Activated CD4-positive, alpha-beta T cell treated with anti-CD3 and anti-CD28 coated beads, Interleukin-2, amount 10 ng/mL, durations not matched to agents 24 days and 14 days (primary cell): ENCODE data around the gene SF3B6. TPM values are rescaled to one million over a fixed set of nuclear protein-coding genes. Genes with fewer than 3 reads are reported as not detected.
"Not testable (repeated sequence)": the region's sequence is repeated elsewhere in the genome, so short reads cannot be mapped to it uniquely, and the experiment has no call there.

ENCODE experiments used
- DNase-seq: peaks from one replicate; pipeline ENCODE4 v3.0.0; 2022
- H3K27ac Mint-ChIP-seq: one replicate; pipeline ENCODE4 v1.8.0; 2022; ENCODE audit warnings: mild to moderate bottlenecking, mixed read lengths
- H3K27me3 Mint-ChIP-seq: one replicate; pipeline ENCODE4 v1.8.0; 2022; ENCODE audit warnings: mixed read lengths
- H3K36me3 Mint-ChIP-seq: one replicate; pipeline ENCODE4 v1.8.0; 2022; ENCODE audit warnings: low read depth, mild to moderate bottlenecking, mixed read lengths
- H3K4me1 Mint-ChIP-seq: one replicate; pipeline ENCODE4 v1.8.0; 2021; ENCODE audit warnings: mixed read lengths
- H3K4me3 Mint-ChIP-seq: one replicate; pipeline ENCODE4 v1.8.0; 2022; ENCODE audit warnings: mild to moderate bottlenecking, moderate library complexity, mixed read lengths
- H3K9me3 Mint-ChIP-seq: one replicate; pipeline ENCODE4 v1.8.0; 2021; ENCODE audit warnings: mixed read lengths
- intact Hi-C: fragments of 100-400 bp; cut with micrococcal nuclease; formaldehyde crosslinking; loops from one replicate; pipeline ENCODE4 v1.15.1; 2023
- total RNA-seq: library from RNA; stranded (reverse); gene quantifications from 2 replicates; pipeline ENCODE4 v1.2.3, GENCODE V29; 2022

SF3B6 gene
- total RNA-seq, 1 donor from 2014 or later, result 143 TPM

DNA sequence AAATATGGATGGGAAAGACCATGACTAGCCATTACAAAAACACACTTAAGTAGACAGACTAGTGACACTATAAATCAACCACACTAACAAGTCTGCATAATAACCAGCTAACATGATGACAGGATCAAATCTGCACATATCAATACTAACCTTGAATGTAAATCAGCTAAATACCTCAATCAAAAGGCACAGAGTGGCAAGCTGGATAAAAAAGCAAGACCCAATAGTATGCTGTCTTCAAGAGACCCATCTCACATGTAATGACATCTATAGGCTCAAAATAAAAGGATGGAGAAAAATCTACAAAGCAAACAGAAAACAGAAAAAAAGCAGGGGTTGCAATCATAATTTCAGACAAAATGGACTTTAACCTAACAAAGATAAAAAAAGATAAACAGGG is 30.7 kb upstream of the SF3B6 start:
- Mint-ChIP-seq H3K27me3 (peaks cover 6% of the 10 kb centered on the region), H3K4me3 (no peak overlapping the region), H3K27ac (no peak overlapping the region), H3K4me1 (no peaks in the 10 kb centered on the region), H3K36me3 (no peaks in the 10 kb centered on the region), H3K9me3 (peaks cover 30% of the 10 kb centered on the region)
- DNase-seq, result no peak
- intact Hi-C loops, result no loop called here

DNA sequence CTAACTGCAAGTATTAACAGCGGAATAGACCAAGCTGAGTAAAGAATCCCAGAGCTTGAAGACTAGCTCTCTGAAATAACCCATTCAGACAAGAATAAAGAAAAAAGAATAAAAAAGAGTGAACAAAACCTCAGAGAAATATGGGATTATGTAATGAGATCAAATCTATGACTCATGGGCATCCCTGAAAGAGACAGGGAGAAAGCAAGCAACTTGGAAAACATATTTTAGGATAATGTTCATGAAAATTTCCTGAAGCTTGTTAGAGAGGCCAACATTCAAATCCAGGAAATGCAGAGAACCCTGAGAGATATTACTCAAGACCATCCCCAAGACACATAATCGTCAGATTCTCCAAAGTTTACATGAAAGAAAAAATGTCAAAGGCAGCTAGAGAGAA is 29.7 kb upstream of the SF3B6 start:
- no peak overlapping the region for H3K27ac Mint-ChIP-seq
- H3K4me3 Mint-ChIP-seq, result no peak overlapping the region
- H3K4me1 Mint-ChIP-seq, result no peaks in the 10 kb centered on the region
- H3K9me3 Mint-ChIP-seq, result peaks cover 30% of the 10 kb centered on the region
- DNase-seq, result no peak
- peaks cover 6% of the 10 kb centered on the region for H3K27me3 Mint-ChIP-seq
- no peaks in the 10 kb centered on the region for H3K36me3 Mint-ChIP-seq
- intact Hi-C loops, result no loop called here

DNA sequence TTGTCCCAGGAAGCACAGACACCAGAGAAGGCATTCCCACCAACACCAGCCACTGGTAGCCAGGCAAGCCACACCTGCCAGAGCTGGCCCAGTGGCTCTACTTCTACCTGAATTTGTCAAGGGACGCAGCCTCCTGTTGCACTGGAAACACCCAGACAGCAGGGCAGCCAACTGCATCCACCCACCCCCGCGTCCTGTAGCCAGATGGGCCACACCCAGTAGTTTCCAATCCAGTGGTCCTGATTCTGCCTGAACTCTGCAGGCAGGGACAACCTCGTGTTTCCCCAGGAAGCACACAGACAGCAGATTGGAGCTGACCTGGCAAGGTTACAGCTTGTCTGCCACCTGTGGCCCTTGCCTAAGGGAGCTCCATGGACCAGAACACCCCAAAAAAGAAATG is 28.8 kb upstream of the SF3B6 start:
- H3K9me3 Mint-ChIP-seq, result peaks cover 33% of the 10 kb centered on the region
- peaks cover 2% of the 10 kb centered on the region for H3K36me3 Mint-ChIP-seq
- H3K4me1 Mint-ChIP-seq, result no peaks in the 10 kb centered on the region
- intact Hi-C loops, result no loop called here
- no peak overlapping the region for H3K27ac Mint-ChIP-seq
- no peak overlapping the region for H3K4me3 Mint-ChIP-seq
- no peak for DNase-seq
- peaks cover 6% of the 10 kb centered on the region for H3K27me3 Mint-ChIP-seq

DNA sequence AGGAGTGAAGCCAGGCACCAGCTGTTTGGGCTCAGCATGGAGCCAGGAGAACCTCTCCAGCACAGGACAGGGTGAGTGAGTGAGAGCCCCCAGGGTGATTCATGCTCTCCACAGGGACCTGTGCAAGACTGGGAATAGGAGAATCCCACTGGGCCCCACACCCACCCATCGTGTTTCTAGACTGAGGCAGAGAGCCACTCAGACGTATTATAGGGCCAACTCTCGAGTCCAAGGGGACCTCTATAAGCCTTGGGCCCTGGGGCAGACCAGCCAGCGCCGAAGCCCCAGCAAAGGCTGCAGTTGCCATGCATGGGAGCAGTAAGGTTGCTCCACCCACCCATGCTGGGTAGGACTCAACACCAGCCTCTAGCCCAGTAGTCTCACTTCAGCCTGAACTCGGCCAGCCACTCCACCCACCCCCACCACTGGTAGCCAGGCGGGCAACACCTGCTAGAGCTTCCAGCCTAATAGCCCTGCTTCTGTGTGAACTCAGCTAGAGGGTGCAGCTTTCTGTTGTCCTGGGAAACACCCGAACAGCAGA is 28.1 kb upstream of the SF3B6 start:
- Mint-ChIP-seq H3K4me1 (no peaks in the 10 kb centered on the region), H3K27ac (no peak overlapping the region), H3K4me3 (no peak overlapping the region), H3K9me3 (peaks cover 36% of the 10 kb centered on the region), H3K36me3 (peaks cover 4% of the 10 kb centered on the region), H3K27me3 (peaks cover 6% of the 10 kb centered on the region)
- no peak for DNase-seq
- intact Hi-C loops, result no loop called here

DNA sequence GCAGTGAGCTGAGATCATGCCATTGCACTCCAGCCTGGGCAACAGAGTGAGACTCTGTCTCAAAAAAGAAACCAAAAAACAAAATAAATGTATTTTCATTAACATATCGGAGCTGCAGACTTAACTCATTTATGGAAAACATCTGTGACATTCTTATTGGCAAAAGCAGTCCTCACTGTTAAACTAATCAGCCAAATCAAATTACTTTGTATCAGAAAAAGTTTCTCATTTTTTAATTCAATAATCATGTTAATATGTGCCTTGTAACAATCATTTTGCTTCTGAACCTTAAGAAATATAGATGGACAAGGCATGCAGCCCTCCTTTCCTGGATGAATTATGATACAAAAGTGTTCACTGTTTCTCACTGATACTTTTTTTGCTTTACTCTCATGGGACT is 26.6 kb upstream of the SF3B6 start:
- Mint-ChIP-seq H3K9me3 (peaks cover 34% of the 10 kb centered on the region), H3K4me1 (no peaks in the 10 kb centered on the region), H3K27ac (no peak overlapping the region), H3K4me3 (no peak overlapping the region), H3K27me3 (peaks cover 5% of the 10 kb centered on the region), H3K36me3 (peaks cover 4% of the 10 kb centered on the region)
- intact Hi-C loops, result no loop called here
- no peak for DNase-seq

DNA sequence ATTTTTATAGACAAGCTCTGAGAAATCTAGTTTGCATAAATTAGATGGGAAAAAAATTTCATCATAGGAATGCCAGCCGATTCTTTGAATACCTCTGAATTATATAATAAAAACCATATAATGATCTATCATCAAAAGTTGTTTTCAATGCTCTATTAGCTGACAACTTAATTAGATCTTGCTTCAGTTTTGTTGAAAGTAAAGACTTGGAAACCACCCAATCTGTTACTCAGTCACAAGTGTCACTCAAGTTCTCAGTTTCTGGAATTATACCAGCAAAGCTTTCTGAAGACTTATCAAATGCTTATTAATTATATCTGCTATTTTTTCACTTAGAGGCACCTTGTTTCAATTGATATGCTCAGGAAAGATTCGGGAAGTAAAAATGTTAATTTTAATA is 25.9 kb upstream of the SF3B6 start:
- peaks cover 27% of the 10 kb centered on the region for H3K9me3 Mint-ChIP-seq
- H3K4me3 Mint-ChIP-seq, result no peak overlapping the region
- DNase-seq, result no peak
- H3K27me3 Mint-ChIP-seq, result peaks cover 3% of the 10 kb centered on the region
- H3K4me1 Mint-ChIP-seq, result no peaks in the 10 kb centered on the region
- H3K36me3 Mint-ChIP-seq, result peaks cover 4% of the 10 kb centered on the region
- no peak overlapping the region for H3K27ac Mint-ChIP-seq
- intact Hi-C loops, result no loop called here

DNA sequence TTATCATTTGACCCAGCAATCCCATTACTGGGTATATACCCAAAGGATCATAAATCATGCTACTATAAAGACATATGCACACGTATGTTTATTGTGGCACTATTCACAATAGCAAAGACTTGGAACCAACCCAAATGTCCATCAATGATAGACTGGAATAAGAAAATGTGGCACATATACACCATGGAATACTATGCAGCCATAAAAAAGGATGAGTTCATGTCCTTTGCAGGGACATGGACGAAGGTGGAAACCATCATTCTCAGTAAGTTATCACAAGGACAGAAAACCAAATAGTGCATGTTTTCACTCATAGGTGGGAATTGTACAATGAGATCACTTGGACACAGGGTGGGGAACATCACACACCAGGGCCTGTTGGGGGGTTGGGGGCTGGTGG is 24.6 kb upstream of the SF3B6 start:
- DNase-seq, intact Hi-C loops, H3K27me3 Mint-ChIP-seq, H3K27ac Mint-ChIP-seq, H3K4me1 Mint-ChIP-seq, H3K36me3 Mint-ChIP-seq, H3K4me3 Mint-ChIP-seq: not testable (repeated sequence)
- H3K9me3 Mint-ChIP-seq, result peaks cover 19% of the 10 kb centered on the region

DNA sequence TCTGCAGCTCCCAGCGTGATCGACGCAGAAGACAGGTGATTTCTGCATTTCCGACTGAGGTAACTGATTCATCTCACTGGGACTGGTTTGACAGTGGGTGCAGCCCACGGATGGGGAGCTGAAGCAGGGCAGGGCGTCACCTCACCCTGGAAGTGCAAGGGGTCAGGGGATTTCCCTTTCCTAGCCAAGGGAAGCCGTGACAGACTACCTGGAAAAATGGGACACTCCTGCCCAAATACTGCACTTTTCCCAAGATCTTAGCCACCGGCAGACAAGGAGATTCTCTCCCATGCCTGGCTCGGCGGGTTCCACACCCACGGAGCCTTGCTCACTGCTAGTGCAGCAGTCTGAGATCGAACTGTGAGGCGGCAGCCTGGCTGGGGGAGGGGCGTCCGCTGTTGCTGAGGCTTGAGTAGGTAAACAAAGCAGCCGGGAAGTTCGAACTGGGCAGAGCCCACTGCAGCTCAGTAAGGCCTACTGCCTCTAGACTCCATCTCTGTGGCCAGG is 19.1 kb upstream of the SF3B6 start:
- H3K27me3 Mint-ChIP-seq, H3K4me1 Mint-ChIP-seq, intact Hi-C loops, H3K4me3 Mint-ChIP-seq, DNase-seq, H3K27ac Mint-ChIP-seq: not testable (repeated sequence)
- Mint-ChIP-seq H3K36me3 (peaks cover 12% of the 10 kb centered on the region), H3K9me3 (peaks cover 16% of the 10 kb centered on the region)

DNA sequence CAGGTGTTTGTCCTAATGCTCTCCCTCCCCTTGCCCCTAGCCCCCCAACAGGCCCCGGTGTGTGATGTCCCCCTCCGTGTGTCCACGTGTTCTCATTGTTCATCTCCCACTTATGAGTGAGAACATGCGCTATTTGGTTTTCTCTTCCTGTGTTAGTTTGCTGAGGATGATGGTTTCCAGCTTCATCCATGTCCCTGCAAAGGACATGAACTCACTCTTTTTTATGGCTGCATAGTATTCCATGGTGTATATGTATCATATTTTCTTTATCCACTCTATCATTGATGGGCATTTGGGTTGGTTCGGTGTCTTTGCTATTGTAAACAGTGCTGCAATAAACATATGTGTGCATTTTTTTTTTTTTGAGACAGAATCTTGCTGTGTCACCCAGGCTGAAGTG is 17.1 kb upstream of the SF3B6 start:
- DNase-seq, H3K27me3 Mint-ChIP-seq, H3K4me3 Mint-ChIP-seq, H3K27ac Mint-ChIP-seq, H3K9me3 Mint-ChIP-seq, intact Hi-C loops, H3K4me1 Mint-ChIP-seq: not testable (repeated sequence)
- H3K36me3 Mint-ChIP-seq, result peaks cover 14% of the 10 kb centered on the region

DNA sequence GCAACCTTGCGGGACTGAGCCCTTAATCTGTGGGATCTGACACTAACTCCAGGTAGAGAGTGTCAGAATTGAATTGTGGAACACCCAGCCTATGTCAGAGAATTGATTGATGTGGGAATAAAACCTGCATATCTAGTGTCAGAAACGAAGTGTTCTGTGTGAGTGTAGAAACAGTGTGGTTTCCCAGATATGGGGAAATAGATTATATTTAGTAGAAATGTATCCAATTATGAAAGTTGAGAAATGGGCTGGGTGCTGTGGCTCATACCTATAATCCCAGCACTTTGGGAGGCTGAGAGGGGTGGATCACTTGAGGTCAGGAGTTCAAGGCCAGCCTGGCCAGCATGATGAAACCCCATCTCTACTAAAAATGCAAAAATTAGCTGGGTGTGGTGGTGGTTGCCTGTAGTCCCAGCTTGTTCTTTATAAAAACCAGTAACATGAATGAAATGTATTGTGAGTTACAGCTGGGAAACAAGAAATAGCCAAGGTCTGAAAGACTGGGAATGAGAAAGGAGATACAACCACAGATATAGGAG is 12.8 kb upstream of the SF3B6 start:
- H3K27ac Mint-ChIP-seq, result no peak overlapping the region
- intact Hi-C loops, result no loop called here
- peaks cover 11% of the 10 kb centered on the region for H3K36me3 Mint-ChIP-seq
- H3K27me3 Mint-ChIP-seq, result no peaks in the 10 kb centered on the region
- peaks cover 10% of the 10 kb centered on the region for H3K4me1 Mint-ChIP-seq
- no peak overlapping the region for H3K4me3 Mint-ChIP-seq
- no peak for DNase-seq
- peaks cover 3% of the 10 kb centered on the region for H3K9me3 Mint-ChIP-seq

DNA sequence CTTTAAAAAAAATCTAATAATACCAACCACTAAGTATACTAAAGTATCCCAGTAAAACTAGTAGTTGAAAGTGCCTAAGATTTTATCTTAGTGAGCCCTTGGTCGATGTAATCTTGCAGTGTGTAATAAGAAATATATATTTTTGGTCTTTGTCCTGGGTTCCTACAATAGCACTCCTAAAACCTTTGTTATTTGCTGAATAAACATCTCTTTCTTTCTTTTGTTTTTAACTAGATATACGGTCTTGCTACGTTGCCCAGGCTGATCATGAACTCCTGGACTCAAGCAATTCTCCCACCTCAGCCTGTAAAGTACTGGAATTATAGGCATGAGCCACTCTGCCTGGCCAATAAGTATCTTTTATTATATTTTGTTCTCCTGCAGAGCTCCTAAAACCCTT is 10.9 kb upstream of the SF3B6 start:
- Mint-ChIP-seq H3K4me1 (peaks cover 15% of the 10 kb centered on the region), H3K36me3 (peaks cover 8% of the 10 kb centered on the region), H3K4me3 (no peak overlapping the region), H3K9me3 (no peaks in the 10 kb centered on the region), H3K27me3 (no peaks in the 10 kb centered on the region), H3K27ac (no peak overlapping the region)
- intact Hi-C loops, result no loop called here
- no peak for DNase-seq

DNA sequence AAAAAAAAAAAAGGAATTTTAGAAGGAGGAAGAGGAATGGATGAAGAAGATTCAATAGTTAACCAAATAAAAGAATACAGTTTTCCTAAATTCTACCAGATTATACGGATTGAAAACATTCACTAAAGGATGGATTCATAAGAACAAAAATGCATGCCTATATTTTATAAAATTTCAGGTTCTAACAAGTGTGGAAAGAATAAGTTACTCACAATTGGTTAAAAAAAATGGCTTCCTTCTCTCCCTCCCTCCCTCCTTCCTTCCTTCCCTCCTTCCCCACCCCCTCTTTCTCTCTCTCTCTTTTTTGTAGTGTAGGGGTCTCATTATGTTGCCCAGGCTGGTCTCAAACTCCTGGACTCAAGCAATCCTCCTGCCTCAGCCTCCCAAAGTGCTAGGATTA is 10.1 kb upstream of the SF3B6 start:
- Mint-ChIP-seq H3K27me3 (no peaks in the 10 kb centered on the region), H3K4me1 (peaks cover 15% of the 10 kb centered on the region), H3K9me3 (no peaks in the 10 kb centered on the region), H3K36me3 (peaks cover 8% of the 10 kb centered on the region), H3K27ac (no peak overlapping the region), H3K4me3 (no peak overlapping the region)
- intact Hi-C loops, result no loop called here
- DNase-seq, result no peak

DNA sequence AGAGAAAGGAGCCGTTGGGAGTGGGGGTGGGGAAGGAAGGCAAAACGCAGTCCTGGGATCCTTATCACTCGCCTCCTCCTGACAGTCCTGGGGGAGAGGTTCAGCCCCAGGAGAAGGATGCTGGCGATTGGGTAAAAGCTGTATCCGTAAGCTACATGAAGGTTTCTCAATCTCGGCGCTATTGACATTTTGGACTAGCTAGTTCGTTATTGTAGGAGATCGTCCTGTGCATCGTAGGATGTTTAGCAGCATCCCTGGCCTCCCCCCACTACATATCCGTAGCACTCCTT is 9.0 kb upstream of the SF3B6 start:
- Mint-ChIP-seq H3K27me3 (no peaks in the 10 kb centered on the region), H3K27ac (no peak overlapping the region), H3K4me1 (peaks cover 17% of the 10 kb centered on the region), H3K9me3 (no peaks in the 10 kb centered on the region), H3K4me3 (peak overlapping the region; percentile 88), H3K36me3 (peaks cover 10% of the 10 kb centered on the region)
- DNase-seq, result peak; percentile 57
- intact Hi-C loops, result loop anchor here (2.0 kb wide), 2 partner anchors 144 to 298 kb away; partner anchors contain the start of gene UBXN2A

DNA sequence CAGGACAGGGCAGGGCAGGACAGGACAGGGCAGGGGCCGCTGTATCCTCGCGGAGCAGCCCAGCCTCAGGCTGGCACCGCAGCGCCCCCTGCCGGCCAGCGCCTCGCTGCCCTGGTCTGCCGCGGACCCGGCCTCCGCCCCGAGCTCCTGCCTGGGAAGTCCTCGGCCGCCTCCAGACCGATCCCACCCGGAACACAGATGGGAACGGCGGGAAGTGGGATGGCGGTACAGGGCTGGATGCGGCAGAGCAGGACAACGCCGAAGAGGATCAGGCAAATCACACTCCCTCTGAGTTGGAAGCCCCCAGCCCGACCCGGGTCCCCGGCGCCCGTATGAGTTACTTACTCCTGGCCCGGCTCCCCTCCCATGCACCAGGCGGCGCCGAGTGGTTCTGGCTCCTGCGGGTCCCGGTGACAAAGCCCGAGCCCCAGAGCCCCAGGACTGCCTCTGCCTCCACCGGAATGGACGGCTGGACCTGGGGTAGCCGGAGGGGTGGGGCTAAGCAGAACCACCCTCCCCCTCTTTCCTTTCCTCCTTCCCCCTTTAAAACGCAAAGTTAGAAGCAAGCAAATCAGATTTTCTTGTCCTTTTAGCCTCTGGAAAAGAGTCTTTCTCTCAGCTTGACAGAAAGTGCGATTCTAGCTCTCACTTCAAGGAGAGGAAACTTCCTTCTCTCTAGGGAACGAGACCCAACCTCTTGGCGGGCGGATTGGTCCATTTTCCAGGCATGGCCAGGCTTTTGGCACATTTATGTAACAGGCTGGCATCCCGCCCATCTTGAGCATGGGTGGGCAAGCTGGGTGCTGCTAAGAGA is 8.5 kb upstream of the SF3B6 start, which contains the start of gene TP53I3:
TSS of gene TP53I3 (minus strand) at position 449 of the 814 bp plus-strand sequence. CDS start 508 bp downstream, outside the sequence.
- intact Hi-C loops, result loop anchor here (1.0 to 2.0 kb wide), 7 partner anchors 8 to 298 kb away; partner anchors contain the start of genes ATAD2B, FAM228B, PFN4 and SF3B6
- H3K36me3 Mint-ChIP-seq, result peaks cover 10% of the 10 kb centered on the region
- H3K4me3 Mint-ChIP-seq, result peak within 1 kb of the TSS; percentile 88
- H3K27ac Mint-ChIP-seq, result peak within 1 kb of the TSS; percentile 73
- peak; percentile 96 for DNase-seq
- H3K4me1 Mint-ChIP-seq, result peaks cover 17% of the 10 kb centered on the region
- no peaks in the 10 kb centered on the region for H3K27me3 Mint-ChIP-seq
- H3K9me3 Mint-ChIP-seq, result no peaks in the 10 kb centered on the region
